PC-3 (cell line): Measurements from ENCODE around the gene POLD1. TPM values are rescaled to one million over a fixed set of nuclear protein-coding genes. Genes with fewer than 3 reads are reported as not detected.

Source experiments
- ATAC-seq: fragments of 200-7000 bp; cut with Tn5 transposase; 2 replicates; pipeline ENCODE4 v1.9.1; 2020; ENCODE audit warnings: mild to moderate bottlenecking, moderate library complexity
- BruUV-seq: library from RNA; stranded (reverse); fragments of 400-500 nt; replicated peaks from 2 replicates; lab custom pipeline; 2021; lab: Mats Ljungman, UMichigan
- CTCF ChIA-PET: fragments of 300-600 bp; sonication (Branson Sonifier 250); formaldehyde crosslinking; loops from one replicate; lab custom pipeline; 2022; ENCODE audit warnings: antibody characterized with exemption; lab: Charles Lee
- POLR2A ChIA-PET: fragments of 300-600 bp; sonication (Branson Sonifier 250); formaldehyde crosslinking; loops from one replicate; lab custom pipeline; 2022; ENCODE audit warnings: antibody characterized with exemption; ENCODE audit not compliant: unreplicated experiment; lab: Charles Lee
- DNase-seq: peaks from one replicate; pipeline ENCODE4 v3.0.0-alpha.2; 2015
- H2AFZ ChIP-seq: fragments of 300-600 bp; sonication (generic); 2 replicates; pipeline ENCODE4 v1.6.0; 2016; ENCODE audit warnings: antibody characterized with exemption, low read length
- H3F3A ChIP-seq: fragments of 300-600 bp; sonication (generic); one replicate; pipeline ENCODE4 v1.6.0; 2017; ENCODE audit warnings: antibody characterized with exemption, low read length, control low read depth, mild to moderate bottlenecking; ENCODE audit not compliant: unreplicated experiment
- H3K27ac ChIP-seq: fragments of 300-600 bp; sonication (generic); 2 replicates; pipeline ENCODE4 v1.5.1; 2016; ENCODE audit warnings: mild to moderate bottlenecking, low read length
- H3K27me3 ChIP-seq: fragments of 300-600 bp; sonication (generic); 2 replicates; pipeline ENCODE4 v1.6.1; 2016; ENCODE audit warnings: low read length, mixed read lengths
- H3K36me3 ChIP-seq: fragments of 300-600 bp; sonication (generic); 2 replicates; pipeline ENCODE4 v1.6.1; 2016; ENCODE audit warnings: low read depth, mixed run types, low read length, mixed read lengths
- H3K4me1 ChIP-seq: fragments of 300-600 bp; sonication (generic); 2 replicates; pipeline ENCODE4 v1.5.1; 2016; ENCODE audit warnings: low read length; ENCODE audit not compliant: insufficient read depth
- H3K4me2 ChIP-seq: fragments of 300-600 bp; sonication (generic); 2 replicates; pipeline ENCODE4 v1.6.0; 2016; ENCODE audit warnings: low read length
- H3K4me3 ChIP-seq: fragments of 300-600 bp; sonication (generic); 2 replicates; pipeline ENCODE4 v1.5.1; 2016; ENCODE audit warnings: mild to moderate bottlenecking, low read length, mixed read lengths
- H3K79me2 ChIP-seq: fragments of 300-600 bp; sonication (generic); 2 replicates; pipeline ENCODE4 v1.6.1; 2017; ENCODE audit warnings: low read length, mixed read lengths
- H3K9ac ChIP-seq: fragments of 300-600 bp; sonication (generic); 2 replicates; pipeline ENCODE4 v1.6.0; 2016; ENCODE audit warnings: mild to moderate bottlenecking, low read length
- H3K9me2 ChIP-seq: fragments of 300-600 bp; sonication (generic); replicated peaks from 2 replicates; pipeline ENCODE4 v1.6.1; 2016; ENCODE audit warnings: mixed run types, low read length, mixed read lengths
- H3K9me3 ChIP-seq: fragments of 300-600 bp; sonication (generic); 2 replicates; pipeline ENCODE4 v1.6.1; 2016; ENCODE audit warnings: low read length, mixed read lengths
- H4K20me1 ChIP-seq: fragments of 300-600 bp; sonication (generic); 2 replicates; pipeline ENCODE4 v1.6.1; 2016; ENCODE audit warnings: low read length, mixed read lengths
- CTCF ChIP-seq: fragments of 300-600 bp; sonication (generic); conservative IDR thresholded peaks from 2 replicates; pipeline ENCODE4 v1.5.1; 2017; ENCODE audit warnings: antibody characterized with exemption, low read depth, mild to moderate bottlenecking, low read length
- EZH2 ChIP-seq: fragments of 300-600 bp; sonication (generic); IDR thresholded peaks from one replicate; pipeline ENCODE4 v1.6.1; 2017; ENCODE audit warnings: antibody characterized with exemption, mild to moderate bottlenecking, low read length; ENCODE audit not compliant: unreplicated experiment
- EZH2phosphoT487 ChIP-seq: fragments of 300-600 bp; sonication (generic); IDR thresholded peaks from 2 replicates; pipeline ENCODE4 v1.6.1; 2018; ENCODE audit warnings: mild to moderate bottlenecking, antibody characterized with exemption, low read length, borderline replicate concordance
- intact Hi-C: fragments of 100-400 bp; cut with micrococcal nuclease; formaldehyde crosslinking; loops from 2 replicates; pipeline ENCODE4 v1.9.0; 2023
- total RNA-seq: library from RNA; depleted of rRNA; stranded (reverse); fragments of >200 nt; gene quantifications from 2 replicates; pipeline ENCODE4 v1.2.3, GENCODE V29; 2014

Gene POLD1
- total RNA-seq, 1 experiment from 2014 or later, result 165 TPM

GRCh38 chr19:50465000-50465399 is 80.9 kb downstream of the POLD1 start:
- no peak for ATAC-seq
- BruUV-seq, result no TSS peak
- H3F3A ChIP-seq, result no peaks in the 10 kb centered on the region
- H3K9me3 ChIP-seq, result no peaks in the 10 kb centered on the region
- H3K36me3 ChIP-seq, result no peaks in the 10 kb centered on the region
- no peaks in the 10 kb centered on the region for H3K79me2 ChIP-seq
- no peak overlapping the region for H3K4me2 ChIP-seq
- no peak overlapping the region for H3K9ac ChIP-seq
- no peak overlapping the region for H3K4me3 ChIP-seq
- intact Hi-C loops, result no loop called here
- ChIA-PET POLR2A (interaction anchor here (0.6 kb wide), 1 partner anchor 24 kb away, joined by 3 read pairs; no protein-coding TSS in a partner anchor), CTCF (no interaction called here)
- no peak overlapping the region for H3K27ac ChIP-seq
- no peaks in the 10 kb centered on the region for H3K27me3 ChIP-seq
- no peaks in the 10 kb centered on the region for H3K9me2 ChIP-seq
- DNase-seq, result no peak
- H2AFZ ChIP-seq, result no peak overlapping the region
- H4K20me1 ChIP-seq, result no peaks in the 10 kb centered on the region
- no peak for TF ChIP-seq EZH2phosphoT487
- no peak for TF ChIP-seq CTCF
- no peak for TF ChIP-seq EZH2
- H3K4me1 ChIP-seq, result 0 out of 2 replicates have a peak, but pooled peaks cover 6% of the 10 kb centered on the region

- Histone ChIP-seq H3K79me2 (no peaks in the 10 kb centered on the region), H3K36me3 (no peaks in the 10 kb centered on the region), H3K4me3 (no peak overlapping the region), H4K20me1 (no peaks in the 10 kb centered on the region), H3K9me3 (no peaks in the 10 kb centered on the region), H3K4me2 (no peak overlapping the region), H3K27ac (no peak overlapping the region), H2AFZ (no peak overlapping the region), H3K27me3 (no peaks in the 10 kb centered on the region), H3K9ac (no peak overlapping the region), H3K4me1 (no peaks in the 10 kb centered on the region), H3K9me2 (no peaks in the 10 kb centered on the region), H3F3A (no peaks in the 10 kb centered on the region)
- ChIA-PET POLR2A (no interaction called here), CTCF (interaction anchor here (1.2 kb wide), 1 partner anchor 97 kb away, joined by 4 read pairs; no protein-coding TSS in a partner anchor)
- peak; percentile 29 for DNase-seq
- ATAC-seq, result peak; percentile 50
- TF ChIP-seq CTCF, result peak; percentile 49; the same call in 1 of the 2 replicates
- TF ChIP-seq EZH2, result no peak
- BruUV-seq, result no TSS peak
- intact Hi-C loops, result no loop called here
Observed at GRCh38 chr19:50465986-50466705, 82.0 kb downstream of the POLD1 start.

GRCh38 chr19:50466706-50467039 is 82.5 kb downstream of the POLD1 start:
- no peak for DNase-seq
- H3K79me2 ChIP-seq, result no peaks in the 10 kb centered on the region
- TF ChIP-seq CTCF (no peak), EZH2phosphoT487 (no peak), EZH2 (no peak)
- H3K9me2 ChIP-seq, result no peaks in the 10 kb centered on the region
- H2AFZ ChIP-seq, result no peak overlapping the region
- H4K20me1 ChIP-seq, result no peaks in the 10 kb centered on the region
- no peak overlapping the region for H3K4me3 ChIP-seq
- no peak overlapping the region for H3K9ac ChIP-seq
- CTCF ChIA-PET, result interaction anchor here (1.2 kb wide), 1 partner anchor 98 kb away, joined by 4 read pairs; no protein-coding TSS in a partner anchor
- intact Hi-C loops, result no loop called here
- H3K27me3 ChIP-seq, result no peaks in the 10 kb centered on the region
- H3K27ac ChIP-seq, result no peak overlapping the region
- no peak overlapping the region for H3K4me2 ChIP-seq
- no peaks in the 10 kb centered on the region for H3K36me3 ChIP-seq
- H3K4me1 ChIP-seq, result no peaks in the 10 kb centered on the region
- POLR2A ChIA-PET, result no interaction called here
- no peaks in the 10 kb centered on the region for H3K9me3 ChIP-seq
- no peak for ATAC-seq
- BruUV-seq, result no TSS peak
- no peaks in the 10 kb centered on the region for H3F3A ChIP-seq
